Hindlimb muscle (tissue), 1 donor: ENCODE measurements around the gene PPFIA4. TPM values are rescaled to one million over a fixed set of nuclear protein-coding genes. Genes with fewer than 3 reads are reported as not detected.

Experiments used
- DNase-seq: peaks from one replicate; pipeline ENCODE4 v3.0.0-alpha.2; 2013
- polyA plus RNA-seq: library from polyadenylated mRNA; unstranded; fragments of 120-200 nt; gene quantifications from one replicate; pipeline ENCODE4 v1.2.1, GENCODE V29; 2013; ENCODE audit not compliant: insufficient read length

The PPFIA4 gene
- polyA plus RNA-seq, 1 donor = 69.4 TPM

DNA sequence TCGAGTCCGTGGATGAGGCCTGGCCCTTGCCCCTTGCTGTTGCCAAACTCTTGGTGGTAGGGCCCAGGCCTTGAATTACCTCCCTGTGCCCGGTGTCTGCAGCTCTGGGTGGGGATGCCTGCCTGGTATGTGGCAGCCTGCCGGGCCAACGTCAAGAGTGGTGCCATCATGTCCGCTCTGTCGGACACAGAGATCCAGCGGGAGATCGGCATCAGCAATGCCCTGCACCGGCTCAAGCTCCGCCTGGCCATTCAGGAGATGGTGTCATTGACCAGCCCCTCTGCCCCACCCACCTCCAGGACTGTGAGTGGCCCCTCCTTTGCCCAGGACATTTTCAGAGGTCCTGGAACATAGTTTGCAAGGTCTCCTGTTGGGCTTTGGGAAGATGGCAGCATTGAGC lies 33.8 kb downstream of the PPFIA4 start:
- DNase-seq = no peak

DNA sequence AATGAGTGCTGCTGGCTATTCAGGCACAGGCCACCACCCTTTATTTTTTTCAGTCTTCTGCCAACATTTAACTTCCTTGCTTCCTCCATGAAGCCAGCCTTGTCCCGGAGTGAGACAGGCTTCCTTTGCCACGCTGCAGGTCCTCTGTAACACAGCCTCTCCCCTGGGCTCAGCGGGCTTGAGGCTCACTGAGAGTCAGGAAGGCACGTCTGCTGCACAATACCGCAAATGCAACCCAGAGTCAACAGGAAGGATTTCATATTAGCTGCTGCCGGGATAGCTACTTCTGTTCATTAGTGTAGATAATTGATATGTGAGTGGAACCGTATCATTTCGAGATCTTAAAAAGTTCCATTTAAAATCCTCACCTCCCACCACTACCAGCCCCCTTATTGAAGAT lies 37.0 kb downstream of the PPFIA4 start:
- no peak for DNase-seq

DNA sequence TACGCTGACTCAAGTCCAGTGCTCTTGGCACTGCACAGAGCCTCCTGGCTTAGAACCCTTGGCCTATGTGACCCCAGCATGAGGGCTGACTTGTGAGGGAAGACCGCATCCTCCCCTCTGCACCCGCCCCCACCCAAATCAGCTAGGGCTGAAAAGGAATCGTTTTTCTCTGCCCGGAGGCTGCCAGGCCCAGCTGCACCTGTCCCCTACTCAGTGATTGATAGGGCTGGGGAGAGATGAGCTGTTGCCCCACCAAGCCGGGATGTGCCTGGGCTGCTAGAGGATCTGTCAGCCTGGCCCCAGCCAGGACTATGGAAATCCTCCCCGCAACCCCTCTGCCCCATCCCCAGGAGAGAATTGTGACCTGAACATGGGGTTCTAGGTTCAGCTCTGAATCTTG lies 38.9 kb downstream of the PPFIA4 start:
- DNase-seq = no peak

DNA sequence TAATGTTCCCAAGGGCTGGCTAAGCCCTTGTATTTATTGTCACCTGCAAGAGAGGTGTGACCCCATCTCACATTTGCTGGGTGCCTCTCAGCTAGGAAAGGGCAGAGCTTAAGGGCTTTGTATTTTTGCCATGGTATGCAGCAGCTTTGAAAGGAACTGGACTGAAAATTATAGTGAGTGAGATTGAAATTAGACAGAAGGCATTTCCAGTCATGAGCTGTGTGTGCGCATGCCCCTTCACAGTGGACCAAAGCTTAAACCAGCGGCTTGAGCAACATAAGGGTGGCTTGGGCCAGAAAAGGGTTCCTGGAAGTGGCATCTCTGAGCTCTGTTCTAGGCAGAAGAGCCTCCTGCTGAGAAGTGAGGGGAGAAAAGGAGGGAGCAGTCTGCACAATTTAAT lies 39.7 kb downstream of the PPFIA4 start:
- no peak for DNase-seq

DNA sequence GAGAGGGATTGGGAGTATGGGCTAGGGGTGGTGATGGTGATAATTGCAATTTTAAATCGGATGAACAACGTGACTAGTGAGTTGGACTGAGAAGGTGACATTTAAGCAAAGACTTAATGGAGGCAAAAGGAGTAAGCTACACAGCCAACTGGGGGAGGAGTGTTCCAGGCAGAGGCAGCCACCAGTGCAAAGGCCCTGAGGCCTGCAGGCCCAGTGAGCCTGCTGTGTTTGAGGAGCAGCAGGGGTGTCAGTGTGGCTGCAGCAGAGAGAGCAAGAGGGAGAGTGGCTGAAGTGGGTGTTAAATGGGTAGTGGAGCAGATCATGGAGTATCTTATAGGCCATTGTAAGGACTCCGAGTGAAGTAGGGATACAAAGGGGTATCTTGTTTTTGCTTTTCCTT lies 40.7 kb downstream of the PPFIA4 start:
- no peak for DNase-seq

DNA sequence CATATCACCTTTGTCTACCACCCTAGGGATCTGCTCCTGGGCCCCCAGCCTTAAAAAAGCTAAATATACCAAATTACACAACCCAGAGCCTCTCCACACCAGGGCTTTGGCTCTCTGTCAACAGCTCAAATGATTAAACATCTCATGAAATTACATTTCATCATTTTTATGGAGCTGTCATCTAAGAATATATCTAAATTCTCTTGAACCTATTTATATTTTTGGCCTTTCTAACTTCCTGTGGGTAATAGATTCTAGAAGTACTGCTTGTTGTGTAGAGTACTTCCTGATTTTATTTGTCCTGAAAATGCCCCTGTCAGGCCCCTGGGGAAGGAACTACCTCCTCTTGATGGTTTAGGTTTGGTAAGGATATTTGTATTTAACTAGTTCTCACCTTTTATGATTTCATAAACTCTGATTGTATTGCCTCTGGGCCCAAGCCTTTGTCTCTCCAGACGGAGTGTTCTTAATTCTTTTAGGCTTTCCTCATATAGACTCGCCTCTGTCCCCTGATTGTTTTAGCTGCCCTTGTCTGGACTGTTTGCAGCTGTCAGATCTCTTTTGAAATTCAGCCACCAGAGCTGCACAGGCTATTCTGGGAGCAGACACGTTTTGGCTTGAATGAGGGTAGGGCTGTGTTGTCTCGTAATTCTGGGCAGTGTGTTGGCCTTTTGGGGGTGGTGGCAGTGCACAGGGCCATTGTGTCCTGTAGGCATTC lies 42.9 kb downstream of the PPFIA4 start:
- DNase-seq = peak; percentile 74

DNA sequence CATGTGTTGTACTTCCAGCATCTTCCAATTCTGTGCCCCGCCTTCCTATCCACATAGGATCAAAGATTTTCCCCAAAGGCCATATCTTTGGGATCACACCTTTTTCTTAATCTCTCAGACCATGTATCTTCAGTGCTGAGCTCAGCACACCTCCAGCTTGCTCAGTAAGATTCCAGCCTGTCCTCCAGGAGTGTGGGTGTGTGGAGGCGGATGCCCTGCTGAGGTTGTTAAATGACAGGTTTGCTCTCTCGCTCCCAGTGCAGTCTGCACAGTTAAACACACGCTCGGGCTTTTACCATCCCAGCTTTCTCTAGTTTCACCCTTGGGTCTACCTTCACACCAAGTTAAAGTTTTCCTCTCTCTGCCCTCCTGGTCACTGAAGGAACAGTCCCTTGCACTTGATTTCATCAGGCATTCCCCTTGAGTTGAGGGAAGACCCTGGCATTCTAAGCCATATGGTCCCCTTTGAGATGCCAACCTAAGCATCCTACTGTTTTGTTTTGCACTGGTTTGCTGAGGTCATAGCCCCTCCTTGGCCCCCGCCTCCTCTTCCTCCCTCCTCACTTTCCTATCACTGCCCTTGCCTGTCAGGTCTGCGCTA lies 45.8 kb downstream of the PPFIA4 start:
- DNase-seq = no peak

DNA sequence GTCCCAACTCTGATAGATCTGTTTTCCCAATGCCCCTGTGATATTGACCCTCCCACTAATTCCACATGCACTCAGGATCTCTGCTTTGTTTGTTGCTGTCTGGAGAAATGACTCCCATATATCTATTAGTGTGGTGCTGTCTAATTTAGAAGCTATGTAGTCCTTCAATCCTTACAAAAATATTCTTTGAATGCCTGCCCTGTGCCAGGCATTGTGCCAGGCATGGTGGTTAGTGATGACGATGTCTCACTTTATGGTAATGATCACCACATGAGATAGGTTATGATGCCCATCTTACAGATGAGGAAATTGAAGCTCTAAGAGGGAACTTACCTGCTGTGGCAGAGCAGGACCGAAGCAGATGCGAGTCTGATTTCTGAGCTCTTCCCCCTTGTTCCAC lies 46.6 kb downstream of the PPFIA4 start:
- no peak for DNase-seq

DNA sequence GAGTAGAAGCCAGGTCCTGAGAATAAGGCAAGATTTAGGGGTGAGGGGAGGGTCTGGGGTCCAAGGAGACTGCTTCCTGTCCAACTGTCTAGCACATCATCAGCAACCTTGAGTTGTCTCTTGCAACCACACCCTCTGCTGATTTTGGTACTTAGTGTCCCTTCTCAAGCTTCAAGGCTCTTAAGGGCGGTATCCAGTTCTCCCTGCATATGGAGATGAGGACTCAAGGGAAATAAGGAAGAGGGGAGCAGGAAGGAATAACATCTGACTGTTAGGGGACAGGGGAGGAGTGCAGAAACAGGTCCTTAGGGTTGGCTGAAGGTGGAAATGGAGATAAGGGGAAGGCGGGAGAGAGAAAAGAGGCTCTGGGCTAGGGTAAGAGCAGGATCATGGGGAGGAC lies 47.2 kb downstream of the PPFIA4 start:
- no peak for DNase-seq

DNA sequence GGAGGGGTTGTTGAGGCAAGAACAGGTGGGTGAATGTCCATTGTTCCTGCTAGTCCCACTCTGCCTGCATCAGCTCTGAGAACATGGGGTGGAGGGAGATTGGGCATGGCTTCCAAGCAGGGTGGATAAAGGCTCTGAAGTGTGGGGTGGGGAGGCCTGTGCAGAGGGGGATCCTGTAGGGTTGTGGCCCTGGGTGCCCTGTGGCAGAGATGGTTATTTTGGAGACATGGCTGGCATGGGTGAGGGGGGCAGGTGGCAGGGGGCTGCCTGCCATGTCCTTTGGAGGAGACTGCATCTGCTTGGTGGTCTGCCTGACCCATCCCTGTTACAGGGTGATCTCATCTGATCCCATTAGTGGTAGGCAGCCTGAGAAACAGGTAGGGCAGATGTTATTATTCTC lies 48.3 kb downstream of the PPFIA4 start:
- no peak for DNase-seq

DNA sequence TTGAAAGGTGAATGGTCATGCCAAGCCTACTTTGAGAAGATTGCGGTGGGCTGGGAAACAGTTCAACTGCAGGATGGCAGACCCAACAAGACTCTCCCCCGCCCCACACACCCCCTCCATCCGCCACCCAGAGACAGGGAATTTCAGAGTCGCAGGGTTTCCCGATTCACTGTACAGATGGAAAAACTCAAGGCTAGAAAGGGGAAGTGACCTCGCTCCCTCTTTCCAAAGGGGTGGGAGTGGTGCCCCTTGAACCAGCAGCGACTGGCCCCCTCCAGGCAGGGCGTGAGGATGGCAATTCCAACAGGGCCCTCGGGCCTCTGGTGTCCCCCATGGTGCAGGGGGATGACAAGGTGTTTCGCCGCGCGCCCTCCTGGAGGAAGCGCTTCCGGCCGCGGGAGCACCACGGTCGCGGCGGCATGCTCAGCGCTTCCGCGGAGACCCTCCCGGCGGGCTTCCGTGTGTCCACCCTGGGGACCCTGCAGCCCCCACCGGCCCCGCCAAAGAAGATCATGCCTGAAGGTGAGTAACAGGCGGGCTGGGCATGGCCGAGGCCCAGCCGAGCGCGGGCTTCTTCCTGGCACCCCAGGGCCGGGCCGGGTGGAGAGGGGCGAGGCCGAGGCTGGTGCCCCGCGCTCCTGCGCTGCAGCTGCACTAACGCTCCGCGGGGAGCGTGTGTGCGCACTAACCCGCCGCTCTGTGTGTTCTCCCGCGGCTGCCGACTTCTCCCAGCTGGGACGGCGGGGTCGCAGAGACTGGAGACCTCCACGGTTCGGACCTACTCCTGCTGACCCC lies 49.1 kb downstream of the PPFIA4 start:
- no peak for DNase-seq

DNA sequence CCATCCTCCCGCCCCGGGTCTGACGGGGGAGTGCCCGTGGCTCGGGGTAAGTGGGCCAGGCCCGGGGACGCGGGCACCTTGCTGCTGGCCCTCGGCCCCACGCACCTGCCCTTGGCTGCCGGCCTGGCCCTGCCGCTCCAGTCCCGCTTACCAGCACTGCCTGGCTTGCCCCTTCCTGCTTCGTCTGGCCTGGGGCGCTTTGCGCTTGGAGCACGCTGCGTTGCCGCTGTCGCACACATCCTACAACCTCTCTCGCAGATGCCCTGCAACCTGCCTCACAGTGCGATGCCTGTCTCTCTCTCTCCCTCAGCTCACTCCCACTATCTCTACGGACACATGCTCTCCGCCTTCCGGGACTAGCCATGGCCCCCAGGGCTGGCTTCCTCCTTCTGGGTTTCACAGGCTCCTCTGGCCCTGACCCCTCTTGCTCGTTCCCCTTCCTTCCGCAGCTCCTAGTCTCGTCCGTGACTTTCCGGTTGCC lies 49.8 kb downstream of the PPFIA4 start:
- no peak for DNase-seq

DNA sequence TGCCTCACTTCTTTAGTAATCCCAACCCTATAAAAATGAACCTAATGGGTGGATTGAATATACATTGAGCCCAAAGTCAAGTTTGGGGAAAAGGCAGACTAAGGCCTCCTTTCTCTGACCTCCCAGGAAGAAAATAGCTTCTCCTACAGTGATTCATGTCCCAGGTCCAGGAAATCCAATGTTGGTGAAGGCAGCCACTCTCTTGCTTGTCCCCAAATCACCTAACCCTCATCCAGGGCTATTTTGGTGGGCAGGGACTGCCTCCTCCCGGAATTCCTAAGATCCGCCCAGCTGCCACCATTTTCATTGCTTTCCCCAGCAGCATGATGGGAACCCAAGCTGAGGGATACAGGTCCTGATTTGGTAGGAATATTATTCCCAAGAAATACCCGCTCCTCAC lies 51.1 kb downstream of the PPFIA4 start:
- DNase-seq = no peak

DNA sequence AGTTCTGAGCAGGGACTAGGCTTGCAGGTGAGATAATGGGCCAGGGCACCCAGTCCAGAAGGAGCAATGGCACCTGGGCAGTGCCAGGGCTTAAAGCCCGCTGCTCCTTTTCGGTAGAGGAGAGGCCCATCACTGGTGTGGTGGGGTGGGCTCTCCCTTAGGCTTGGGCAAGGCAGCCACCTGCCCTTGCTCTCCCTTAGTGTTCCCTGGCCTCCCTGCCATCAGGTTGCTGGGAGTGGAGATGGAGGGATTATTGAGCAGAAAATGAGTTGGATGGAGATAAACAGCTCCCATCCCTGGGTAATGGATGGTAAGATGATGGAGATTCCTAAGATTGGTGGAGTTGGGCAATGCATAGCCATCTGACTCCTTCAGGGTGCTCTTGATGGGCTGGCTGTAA lies 51.7 kb downstream of the PPFIA4 start:
- DNase-seq = no peak

DNA sequence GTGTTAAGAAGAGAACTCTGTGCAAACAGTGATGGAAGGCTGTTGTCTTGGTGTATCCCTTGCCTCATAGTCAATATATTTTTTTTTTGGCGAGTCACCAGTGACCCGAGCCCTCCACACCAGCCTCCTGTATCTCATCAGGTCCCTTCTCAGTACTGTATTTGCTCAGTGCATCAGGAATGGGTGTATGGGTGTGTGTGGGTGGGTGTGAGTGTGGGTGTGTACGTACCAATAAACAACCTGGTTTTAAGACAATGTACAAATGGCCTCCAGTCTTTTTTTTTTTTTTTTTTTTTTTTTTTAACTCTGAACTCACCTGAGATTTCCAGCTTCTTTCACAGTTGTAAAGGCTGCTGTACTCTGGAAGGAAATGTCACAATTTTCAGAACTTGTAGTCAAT lies 52.2 kb downstream of the PPFIA4 start:
- DNase-seq = no peak

DNA sequence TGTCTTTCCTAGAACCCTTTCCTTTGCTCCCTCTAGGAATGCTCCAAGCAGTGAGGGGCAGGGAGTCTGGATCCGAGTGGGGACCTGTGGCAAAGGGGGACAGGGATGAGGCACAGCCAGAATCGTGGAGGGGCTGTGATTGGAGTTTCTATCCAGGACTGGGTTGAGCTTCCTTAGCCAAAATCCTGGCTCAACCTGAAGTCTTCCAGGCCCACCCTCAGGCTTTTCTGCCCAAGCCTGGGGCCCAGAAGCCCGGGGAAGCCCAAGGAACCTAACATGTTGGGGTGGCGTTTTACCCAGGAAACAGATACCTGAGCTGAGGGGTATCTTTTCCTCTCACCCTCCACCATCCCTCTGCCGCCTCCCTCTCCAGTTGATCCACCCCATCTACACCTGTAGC lies 54.2 kb downstream of the PPFIA4 start:
- DNase-seq = no peak

DNA sequence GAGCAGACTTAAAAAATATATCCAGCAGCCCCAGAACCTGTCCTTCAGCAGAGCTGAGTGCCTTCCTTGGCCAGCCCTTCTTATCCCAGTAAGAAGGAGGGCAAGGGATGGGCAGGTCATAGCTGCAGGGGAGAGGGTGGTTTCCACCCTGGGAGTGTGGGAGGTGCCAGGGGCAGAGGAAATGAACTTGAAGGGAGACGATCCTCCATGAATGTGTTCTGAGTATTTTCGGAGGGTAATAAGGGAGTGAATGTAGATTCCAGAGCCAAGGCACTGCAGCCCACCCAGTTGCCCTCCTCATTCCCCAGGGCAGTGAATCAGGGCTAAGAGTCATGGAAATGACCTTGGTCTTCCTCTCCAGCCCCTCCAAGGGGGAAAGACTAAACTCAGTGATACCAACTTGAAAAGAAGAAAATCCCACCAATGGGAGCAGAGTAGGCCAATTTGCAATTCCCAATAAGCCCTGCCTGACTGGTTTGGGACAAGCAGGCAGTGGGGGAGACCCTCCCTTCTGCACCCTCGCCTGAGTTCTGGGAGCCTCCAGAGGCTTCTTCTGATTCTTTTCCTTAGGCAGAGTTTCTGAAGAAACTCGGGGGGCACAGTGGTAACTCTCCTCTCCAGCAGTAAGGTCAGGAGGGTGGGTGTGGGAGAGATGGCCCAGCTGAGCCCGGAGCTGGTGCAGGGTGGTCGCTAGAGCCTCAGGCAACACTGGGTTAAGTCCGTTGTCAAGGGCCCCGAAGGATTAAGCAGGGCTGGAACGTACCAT lies 55.4 kb downstream of the PPFIA4 start:
- DNase-seq = no peak

DNA sequence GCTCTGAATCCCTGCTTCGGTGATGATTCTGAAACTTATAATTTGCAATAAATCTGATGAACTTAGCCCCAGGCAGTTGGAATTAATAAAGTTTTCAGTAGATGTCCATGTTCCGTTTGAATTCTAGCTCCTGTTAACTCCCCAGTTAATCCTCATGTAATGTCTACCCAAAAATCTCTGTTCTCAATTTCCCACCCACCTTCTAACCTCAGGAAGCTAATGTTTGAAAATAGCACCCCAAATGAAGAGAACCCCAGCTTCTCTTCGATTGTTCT lies 55.9 kb downstream of the PPFIA4 start:
- no peak for DNase-seq

DNA sequence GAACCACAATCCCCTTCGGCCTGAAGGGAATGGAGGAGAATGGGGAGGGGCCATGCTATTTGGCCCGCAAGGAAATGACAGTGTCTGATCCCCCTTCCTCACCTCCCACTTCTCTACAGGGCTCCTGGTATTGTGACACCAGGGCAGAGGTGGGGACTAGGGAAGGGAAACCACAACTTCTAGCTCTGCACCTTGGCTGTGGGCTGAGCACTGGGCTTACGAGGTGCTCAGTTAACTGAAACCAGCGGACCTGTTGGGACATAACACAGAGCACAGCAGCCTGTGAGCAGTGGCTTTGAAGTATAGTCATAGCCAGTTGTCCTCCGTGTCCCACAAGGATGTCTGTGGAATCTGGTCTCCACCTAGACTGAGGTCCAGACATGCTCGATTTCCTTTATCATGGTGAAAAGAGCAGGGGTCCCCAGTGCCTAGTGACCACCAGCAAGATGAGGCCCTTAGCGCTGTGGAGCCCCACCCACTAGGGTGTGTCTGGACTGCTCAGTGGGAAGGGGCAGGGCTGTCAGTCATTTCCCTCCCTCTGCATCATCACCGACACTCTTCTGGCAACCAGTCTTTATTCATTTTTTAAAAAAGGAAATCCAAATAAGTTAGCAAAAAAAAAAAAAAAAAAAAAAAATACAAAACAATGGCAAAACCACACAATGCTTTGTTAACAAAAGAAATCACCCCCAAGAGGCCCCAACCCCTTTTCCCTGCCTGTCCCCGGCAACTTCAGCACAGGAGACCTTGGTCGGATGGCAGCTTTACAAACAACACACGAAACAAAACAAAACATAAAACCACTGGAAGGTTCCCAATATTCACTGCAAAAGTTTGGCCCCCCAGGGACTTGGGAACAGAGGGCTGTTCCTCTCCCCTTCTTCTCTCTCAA lies 56.5 kb downstream of the PPFIA4 start:
- no peak for DNase-seq

DNA sequence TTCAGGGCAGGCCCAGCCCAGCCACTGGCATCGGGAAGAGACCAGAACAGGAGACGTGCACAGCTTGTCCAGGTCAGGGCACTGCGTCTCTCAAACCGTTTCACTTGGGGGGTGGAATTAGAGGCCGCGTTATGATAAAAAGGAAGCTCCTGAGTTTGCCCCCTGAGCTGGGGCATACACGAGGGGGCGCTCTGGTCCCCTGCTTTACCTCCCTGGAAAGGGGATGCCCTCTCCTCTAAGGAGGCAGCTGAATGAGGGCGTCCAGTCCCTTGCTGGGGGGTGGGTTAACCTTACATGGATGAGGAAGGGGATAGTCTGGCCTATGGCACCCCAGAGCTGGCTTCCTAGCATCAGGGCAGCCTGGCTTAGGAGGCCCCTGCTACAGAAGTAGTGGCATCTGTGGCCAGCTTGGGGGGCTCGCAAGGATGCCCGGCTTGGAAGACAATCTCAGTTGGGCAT lies 57.2 kb downstream of the PPFIA4 start:
- no peak for DNase-seq

DNA sequence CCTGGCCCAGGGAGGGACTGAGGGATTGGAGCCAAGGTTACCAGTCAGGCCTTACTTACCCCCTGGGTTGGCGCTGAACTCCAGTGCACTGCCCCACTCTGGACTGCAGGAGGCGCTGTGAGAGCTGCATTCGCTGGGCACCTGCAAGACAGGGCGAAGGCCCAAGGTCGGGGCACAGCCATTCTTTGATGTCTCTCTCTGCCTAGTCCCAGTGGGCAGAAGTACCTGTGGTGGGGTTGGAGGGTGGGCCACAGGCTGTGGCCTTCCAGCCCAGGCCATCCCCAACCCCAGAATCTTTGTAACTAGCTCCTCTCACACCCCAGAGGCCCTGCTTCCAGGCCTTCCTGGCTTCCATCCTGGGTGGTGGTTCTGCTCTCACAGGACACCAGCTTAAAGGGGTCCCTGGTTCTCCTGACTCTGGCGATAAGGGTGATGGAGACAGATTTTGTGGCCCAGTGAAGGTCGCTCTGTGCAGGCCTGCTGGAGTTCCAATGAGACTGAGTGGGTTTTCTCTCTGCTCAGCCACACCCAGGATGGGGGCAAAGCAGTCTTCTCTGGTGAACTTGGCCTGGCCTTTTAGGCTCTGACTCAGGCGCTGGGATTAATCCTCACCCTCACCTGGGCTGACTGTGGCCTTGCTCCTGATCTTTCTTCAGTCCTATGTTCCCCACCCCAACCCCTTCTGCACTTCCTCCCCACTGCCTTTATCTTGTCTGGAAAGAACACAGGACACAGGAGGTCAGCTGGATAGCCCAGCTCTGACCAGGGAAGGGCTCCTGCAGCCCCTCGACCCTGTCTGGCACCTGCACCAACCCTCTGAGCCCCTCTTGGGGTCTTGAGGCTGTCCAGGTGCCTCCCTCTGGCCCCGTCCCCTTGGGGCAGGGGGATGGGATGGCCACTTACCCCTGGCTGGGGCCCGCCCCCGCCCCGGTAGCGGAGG lies 58.6 kb downstream of the PPFIA4 start:
- DNase-seq = no peak
